ACC112 (cell line): Measurements from ENCODE around the gene FUT6.

Experiments used
- H2AFZ ChIP-seq: fragments of 200-600 bp; sonication (generic); one replicate; pipeline ENCODE4 v1.6.0; 2017; ENCODE audit warnings: antibody characterized with exemption, low read length; ENCODE audit not compliant: unreplicated experiment
- H3K27ac ChIP-seq: fragments of 200-600 bp; sonication (generic); 2 replicates; pipeline ENCODE4 v1.5.1; 2014; ENCODE audit warnings: low read depth, mild to moderate bottlenecking, antibody characterized with exemption, low read length, moderate library complexity
- H3K27me3 ChIP-seq: fragments of 200-600 bp; sonication (generic); 2 replicates; pipeline ENCODE4 v1.6.1; 2014; ENCODE audit warnings: mild to moderate bottlenecking, antibody characterized with exemption, low read length, moderate library complexity, mixed read lengths; ENCODE audit not compliant: insufficient read depth
- H3K36me3 ChIP-seq: fragments of 200-600 bp; sonication (generic); 2 replicates; pipeline ENCODE4 v1.6.1; 2016; ENCODE audit warnings: mild to moderate bottlenecking, antibody characterized with exemption, low read length, moderate library complexity, mixed read lengths; ENCODE audit not compliant: insufficient read depth
- H3K4me1 ChIP-seq: fragments of 200-600 bp; sonication (generic); one replicate; pipeline ENCODE4 v1.6.1; 2016; ENCODE audit warnings: low read length, mixed read lengths; ENCODE audit not compliant: insufficient read depth, unreplicated experiment, control insufficient read depth
- H3K4me3 ChIP-seq: fragments of 200-600 bp; sonication (generic); 2 replicates; pipeline ENCODE4 v1.5.1; 2014; ENCODE audit warnings: mild to moderate bottlenecking, low read depth, low read length
- H3K79me2 ChIP-seq: fragments of 200-600 bp; sonication (generic); one replicate; pipeline ENCODE4 v1.6.0; 2016; ENCODE audit warnings: low read length; ENCODE audit not compliant: control insufficient read depth, unreplicated experiment, insufficient read depth

Gene FUT6

GRCh38 chr19:5803752-5804515, 35.6 kb downstream of the FUT6 start:
- peak overlapping the region; percentile 70 for H3K4me3 ChIP-seq
- peaks cover 3% of the 10 kb centered on the region for H3K4me1 ChIP-seq
- no peak overlapping the region for H3K27ac ChIP-seq
- H3K36me3 ChIP-seq = no peaks in the 10 kb centered on the region
- H3K79me2 ChIP-seq = no peaks in the 10 kb centered on the region
- H3K27me3 ChIP-seq = peaks cover 18% of the 10 kb centered on the region
- no peak overlapping the region for H2AFZ ChIP-seq

DNA sequence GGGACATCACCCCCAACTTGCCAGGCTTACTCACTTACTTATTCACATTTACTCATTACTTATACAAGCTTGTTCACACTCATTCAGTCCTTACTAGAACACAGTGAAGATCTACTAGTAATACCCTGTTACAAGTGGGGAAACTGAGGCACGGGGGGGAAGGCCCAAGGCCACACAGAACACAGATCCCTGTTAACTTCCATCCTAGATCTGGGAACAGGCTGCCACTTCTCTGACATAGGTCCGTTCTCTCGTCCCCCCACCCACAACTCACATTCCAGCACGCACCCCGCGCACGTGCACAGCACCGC, 36.1 kb downstream of the FUT6 start:
- H3K4me1 ChIP-seq = peaks cover 3% of the 10 kb centered on the region
- H3K27ac ChIP-seq = no peak overlapping the region
- H3K27me3 ChIP-seq = peaks cover 18% of the 10 kb centered on the region
- H2AFZ ChIP-seq = no peak overlapping the region
- peak overlapping the region; percentile 70 for H3K4me3 ChIP-seq
- no peaks in the 10 kb centered on the region for H3K36me3 ChIP-seq
- H3K79me2 ChIP-seq = no peaks in the 10 kb centered on the region

DNA sequence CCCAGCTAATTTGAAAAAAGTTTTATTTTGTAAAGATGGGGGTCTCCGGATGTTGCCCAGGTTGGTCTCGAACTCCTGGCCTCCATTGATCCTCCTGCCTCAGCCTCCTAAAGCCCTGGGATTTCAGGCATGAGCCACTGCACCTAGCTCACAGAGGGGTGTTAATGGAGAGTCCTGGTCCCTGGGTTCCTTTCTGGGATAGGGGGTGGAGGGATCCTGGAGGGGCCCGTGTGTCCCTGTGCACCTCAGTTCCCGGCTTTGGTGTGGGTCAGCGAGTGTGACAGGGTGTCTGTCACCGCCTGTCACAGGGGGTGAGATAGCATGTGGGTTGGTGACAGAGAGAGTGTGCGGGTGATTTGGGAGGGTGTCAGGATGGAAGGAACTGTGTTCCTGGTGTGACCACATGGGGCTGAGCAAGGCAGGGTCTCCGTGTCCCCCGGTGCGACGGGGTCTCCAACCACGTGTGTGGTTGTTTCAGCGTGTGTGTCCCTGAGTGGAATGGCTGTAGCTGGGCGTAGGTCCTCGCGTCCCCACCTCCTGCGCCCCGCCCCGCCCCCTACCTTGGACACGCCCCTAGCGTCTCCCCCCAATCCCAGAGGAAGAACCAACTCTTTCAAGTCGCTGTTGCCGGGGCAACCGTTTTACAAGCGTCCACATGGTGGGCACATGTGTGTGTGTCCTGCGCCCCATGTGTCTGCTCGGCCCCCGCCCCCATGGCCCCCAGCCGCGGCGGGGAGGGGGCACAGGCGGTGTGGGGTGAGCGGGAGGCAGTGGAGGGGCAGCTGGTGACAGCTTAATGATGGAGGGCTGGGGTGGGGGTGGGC, 37.5 kb downstream of the FUT6 start:
- Histone ChIP-seq H3K79me2 (no peaks in the 10 kb centered on the region), H3K27ac (no peak overlapping the region), H3K4me1 (peaks cover 3% of the 10 kb centered on the region), H3K27me3 (peaks cover 18% of the 10 kb centered on the region), H2AFZ (no peak overlapping the region), H3K4me3 (no peak overlapping the region), H3K36me3 (no peaks in the 10 kb centered on the region)

- H3K27me3 ChIP-seq = peaks cover 11% of the 10 kb centered on the region
- H3K79me2 ChIP-seq = no peaks in the 10 kb centered on the region
- H3K27ac ChIP-seq = no peak overlapping the region
- no peak overlapping the region for H3K4me3 ChIP-seq
- H3K36me3 ChIP-seq = no peaks in the 10 kb centered on the region
- H3K4me1 ChIP-seq = peaks cover 3% of the 10 kb centered on the region
- H2AFZ ChIP-seq = no peak overlapping the region
Observed at GRCh38 chr19:5800361-5801270, 38.9 kb downstream of the FUT6 start.

- Histone ChIP-seq H2AFZ (no peak overlapping the region), H3K27ac (no peak overlapping the region), H3K4me1 (peaks cover 3% of the 10 kb centered on the region), H3K36me3 (no peaks in the 10 kb centered on the region), H3K27me3 (peaks cover 5% of the 10 kb centered on the region), H3K79me2 (no peaks in the 10 kb centered on the region), H3K4me3 (no peak overlapping the region)
Observed at GRCh38 chr19:5799247-5800241, 40.0 kb downstream of the FUT6 start.

DNA sequence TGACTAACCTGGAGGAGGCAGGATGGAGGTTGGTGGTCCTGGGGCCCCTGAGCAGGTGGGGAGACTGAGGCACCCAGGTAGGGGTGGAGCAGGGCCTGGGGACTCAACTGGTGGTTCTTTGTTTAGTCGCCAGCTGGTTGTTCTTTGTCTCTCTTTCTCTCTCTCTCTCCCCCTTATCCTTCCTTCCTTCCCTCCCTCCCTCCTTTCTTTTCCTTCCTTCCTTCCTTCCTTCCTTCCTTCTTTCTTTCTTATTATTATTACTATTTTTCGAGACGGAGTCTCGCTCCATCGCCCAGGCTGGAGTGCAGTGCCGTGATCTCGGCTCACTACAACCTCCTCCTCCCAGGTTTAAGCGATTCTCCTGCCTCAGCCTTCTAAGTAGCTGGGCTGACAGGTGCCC, 41.3 kb downstream of the FUT6 start:
- no peak overlapping the region for H2AFZ ChIP-seq

DNA sequence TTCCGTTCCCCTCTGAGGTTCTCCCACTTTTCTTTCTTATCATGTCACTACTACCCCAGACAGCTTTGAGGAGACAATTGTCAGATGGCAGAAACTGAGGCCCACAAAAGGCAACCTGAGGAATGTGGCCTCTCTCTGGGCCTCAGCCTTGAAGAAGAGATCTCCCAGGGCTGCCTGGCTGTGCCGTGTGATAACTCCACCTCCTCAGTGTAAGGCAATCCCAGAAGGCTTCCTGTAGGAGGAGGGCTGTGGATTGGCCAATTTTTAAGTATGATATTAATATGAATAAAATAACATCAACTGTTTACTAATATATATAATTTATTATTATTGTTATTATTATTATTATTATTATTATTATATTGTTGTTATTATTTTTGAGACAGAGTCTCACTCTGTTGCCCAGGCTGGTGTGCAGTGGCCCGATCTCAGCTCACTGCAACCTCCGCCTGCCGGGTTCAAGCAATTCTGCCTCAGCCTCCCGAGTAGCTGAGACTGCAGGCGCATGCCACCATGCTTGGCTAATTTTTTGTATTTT, 44.1 kb downstream of the FUT6 start:
- Histone ChIP-seq H3K79me2 (no peaks in the 10 kb centered on the region), H3K27me3 (no peaks in the 10 kb centered on the region), H3K4me3 (no peak overlapping the region), H3K27ac (no peak overlapping the region), H3K4me1 (no peaks in the 10 kb centered on the region), H3K36me3 (no peaks in the 10 kb centered on the region), H2AFZ (no peak overlapping the region)

More for the DNA sequence above, 41.3 kb downstream of the FUT6 start:
- Histone ChIP-seq H3K36me3 (no peaks in the 10 kb centered on the region), H3K4me3 (no peak overlapping the region), H3K27ac (no peak overlapping the region), H3K27me3 (no peaks in the 10 kb centered on the region), H3K79me2 (no peaks in the 10 kb centered on the region), H3K4me1 (no peaks in the 10 kb centered on the region)

DNA sequence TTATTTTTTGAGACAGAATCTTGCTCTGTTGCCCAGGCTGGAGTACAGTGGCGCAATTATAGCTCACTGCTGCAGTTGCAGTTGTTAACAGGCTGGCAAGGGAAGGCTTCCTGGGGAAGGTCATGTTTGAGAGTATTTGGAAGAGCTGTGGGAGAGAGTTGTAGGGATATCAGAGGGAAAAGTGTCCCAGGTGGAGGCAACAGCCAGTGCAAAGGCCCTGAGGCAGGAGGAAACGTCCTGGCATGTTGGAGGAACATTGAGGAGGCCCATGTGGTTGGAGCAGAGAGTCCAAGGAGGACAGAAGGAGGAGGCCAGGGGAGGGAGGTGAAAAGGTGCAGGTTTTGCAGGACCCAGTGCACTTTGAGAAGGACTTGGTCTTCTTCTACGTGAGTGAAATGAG, 46.3 kb downstream of the FUT6 start:
- Histone ChIP-seq H3K27me3 (no peaks in the 10 kb centered on the region), H3K79me2 (peaks cover 3% of the 10 kb centered on the region), H3K36me3 (no peaks in the 10 kb centered on the region), H3K4me3 (no peak overlapping the region), H3K27ac (no peak overlapping the region), H2AFZ (no peak overlapping the region), H3K4me1 (no peaks in the 10 kb centered on the region)

DNA sequence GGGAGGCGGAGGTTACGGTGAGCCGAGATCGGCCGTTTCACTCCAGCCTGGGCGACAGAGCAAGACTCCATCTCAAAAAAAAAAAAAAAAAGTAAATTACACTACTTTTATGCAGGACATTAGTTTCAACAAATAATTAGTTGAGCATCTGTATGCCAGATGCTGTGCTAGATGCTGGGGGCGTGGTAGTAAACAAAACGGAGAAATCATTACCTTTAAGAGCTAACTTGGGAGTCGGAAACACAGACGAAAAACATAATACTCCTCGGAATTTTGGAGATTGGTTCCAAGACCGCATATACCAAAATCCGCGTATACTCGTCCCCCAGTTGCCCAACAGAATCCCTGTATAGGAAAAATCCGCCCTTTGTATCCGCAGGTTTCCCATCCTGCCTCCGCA, 47.3 kb downstream of the FUT6 start:
- peaks cover 3% of the 10 kb centered on the region for H3K79me2 ChIP-seq
- no peaks in the 10 kb centered on the region for H3K27me3 ChIP-seq
- H3K27ac ChIP-seq = no peak overlapping the region
- H2AFZ ChIP-seq = no peak overlapping the region
- no peak overlapping the region for H3K4me3 ChIP-seq
- no peaks in the 10 kb centered on the region for H3K36me3 ChIP-seq
- H3K4me1 ChIP-seq = no peaks in the 10 kb centered on the region
